ENCODE measurements around the gene E2F4. TPM values are rescaled to one million over a fixed set of nuclear protein-coding genes. Genes with fewer than 3 reads are reported as not detected.

The E2F4 gene
- total and polyA plus RNA-seq, 2 donors (not counting 1 experiment from before 2014, with no cell fraction given), result 106 to 188 TPM

DNA sequence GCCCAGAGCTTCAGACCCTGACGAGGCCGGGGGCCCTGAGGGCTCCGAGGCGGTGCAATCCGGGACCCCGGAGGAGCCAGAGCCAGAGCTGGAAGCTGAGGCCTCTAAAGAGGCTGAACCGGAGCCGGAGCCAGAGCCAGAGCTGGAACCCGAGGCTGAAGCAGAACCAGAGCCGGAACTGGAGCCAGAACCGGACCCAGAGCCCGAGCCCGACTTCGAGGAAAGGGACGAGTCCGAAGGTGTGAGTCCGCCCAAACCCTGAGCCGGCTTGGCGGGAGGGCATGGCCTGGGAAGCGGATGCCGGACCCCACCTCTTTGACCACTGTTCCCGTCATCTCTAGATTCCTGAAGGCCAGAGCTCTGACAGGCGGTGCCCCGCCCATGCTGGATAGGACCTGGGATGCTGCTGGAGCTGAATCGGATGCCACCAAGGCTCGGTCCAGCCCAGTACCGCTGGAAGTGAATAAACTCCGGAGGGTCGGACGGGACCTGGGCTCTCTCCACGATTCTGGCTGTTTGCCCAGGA lies 17.2 kb upstream of the E2F4 start:
- ChIA-PET POLR2A (no interaction called here), CTCF (interaction anchor here (0.7 to 3.6 kb wide), 6 partner anchors 12 to 52 kb away, joined by 3 to 15 read pairs (median 4); partner anchors contain the start of genes FBXL8, TMEM208 and TRADD)
- peak overlapping the region in 4 of 5 experiments; percentile 25 to 59 (median 48) for H3K4me3 ChIP-seq (ENCODE audit: control extremely low read depth in 1 of 5, extremely low read depth in 1 of 5, insufficient read depth in 1 of 5, low read depth in 2 of 5, low read length in 4 of 5)
- peak overlapping the region; percentile 87 for H3K4me3 Mint-ChIP-seq
- intact Hi-C loops (cut with micrococcal nuclease), result no loop called here
- DNase-seq (no peak), ATAC-seq (ENCODE audit: low read depth) (no peak)
- H3K27ac ChIP-seq (ENCODE audit: low read length in 2 of 2), result no peak overlapping the region
- peak overlapping the region; percentile 63 for H3K9ac ChIP-seq (ENCODE audit: low read length)
- no peaks in the 10 kb centered on the region for H3K36me3 ChIP-seq (replicated peaks in 1 of 2; ENCODE audit: control extremely low read depth in 1 of 2, control insufficient read depth in 1 of 2, extremely low read depth in 1 of 2, insufficient read depth in 2 of 2, low read length in 1 of 2)
- peaks cover 36% of the 10 kb centered on the region for H3K4me1 Mint-ChIP-seq
- 36% methylated on average over 29 of the region's 31 CpGs for WGBS (ENCODE audit: insufficient coverage)
- H3K9me3 Mint-ChIP-seq (ENCODE audit: insufficient read depth), result no peaks in the 10 kb centered on the region
- peak overlapping the region; percentile 98 for H3K4me2 ChIP-seq (replicated peaks; ENCODE audit: low read depth, low read length, poor library complexity, severe bottlenecking)
- H3K27me3 ChIP-seq (replicated peaks in 1 of 4; ENCODE audit: control extremely low read depth in 1 of 4, control insufficient read depth in 3 of 4, insufficient read depth in 4 of 4, low read length in 3 of 4), result peaks cover 0 to 86% (median 48%) of the 10 kb centered on the region in 4 experiments
- peak overlapping the region; percentile 50 for H2AFZ ChIP-seq (ENCODE audit: insufficient read depth, low read depth, low read length, poor library complexity, severe bottlenecking)
- no peak for TF ChIP-seq EZH2 (IDR thresholded peaks at IDR 0.05; ENCODE audit: borderline replicate concordance, insufficient read depth, low read depth, low read length, poor library complexity, severe bottlenecking)
- TF ChIP-seq, protein P1, sequence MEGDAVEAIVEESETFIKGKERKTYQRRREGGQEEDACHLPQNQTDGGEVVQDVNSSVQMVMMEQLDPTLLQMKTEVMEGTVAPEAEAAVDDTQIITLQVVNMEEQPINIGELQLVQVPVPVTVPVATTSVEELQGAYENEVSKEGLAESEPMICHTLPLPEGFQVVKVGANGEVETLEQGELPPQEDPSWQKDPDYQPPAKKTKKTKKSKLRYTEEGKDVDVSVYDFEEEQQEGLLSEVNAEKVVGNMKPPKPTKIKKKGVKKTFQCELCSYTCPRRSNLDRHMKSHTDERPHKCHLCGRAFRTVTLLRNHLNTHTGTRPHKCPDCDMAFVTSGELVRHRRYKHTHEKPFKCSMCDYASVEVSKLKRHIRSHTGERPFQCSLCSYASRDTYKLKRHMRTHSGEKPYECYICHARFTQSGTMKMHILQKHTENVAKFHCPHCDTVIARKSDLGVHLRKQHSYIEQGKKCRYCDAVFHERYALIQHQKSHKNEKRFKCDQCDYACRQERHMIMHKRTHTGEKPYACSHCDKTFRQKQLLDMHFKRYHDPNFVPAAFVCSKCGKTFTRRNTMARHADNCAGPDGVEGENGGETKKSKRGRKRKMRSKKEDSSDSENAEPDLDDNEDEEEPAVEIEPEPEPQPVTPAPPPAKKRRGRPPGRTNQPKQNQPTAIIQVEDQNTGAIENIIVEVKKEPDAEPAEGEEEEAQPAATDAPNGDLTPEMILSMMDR (IDR thresholded peaks at IDR 0.05), result no peak
- H3K9me3 ChIP-seq (ENCODE audit: control extremely low read depth in 1 of 3, control insufficient read depth in 2 of 3, insufficient read depth in 1 of 3, low read length in 2 of 3), result peaks cover 0 to 18% (median 0%) of the 10 kb centered on the region in 3 donors
- no peak overlapping the region for H3K27ac Mint-ChIP-seq
- H3K27me3 Mint-ChIP-seq, result peaks cover 58% of the 10 kb centered on the region
- no peaks in the 10 kb centered on the region for H3K79me2 ChIP-seq (ENCODE audit: control insufficient read depth, insufficient read depth, low read length)
- H3K4me1 ChIP-seq (ENCODE audit: control insufficient read depth in 2 of 2, insufficient read depth in 2 of 2, low read length in 2 of 2), result peaks cover 43 to 44% of the 10 kb centered on the region in 2 donors
- H4K20me1 ChIP-seq (ENCODE audit: control insufficient read depth, insufficient read depth, low read length, poor library complexity, severe bottlenecking), result peaks cover 4% of the 10 kb centered on the region

DNA sequence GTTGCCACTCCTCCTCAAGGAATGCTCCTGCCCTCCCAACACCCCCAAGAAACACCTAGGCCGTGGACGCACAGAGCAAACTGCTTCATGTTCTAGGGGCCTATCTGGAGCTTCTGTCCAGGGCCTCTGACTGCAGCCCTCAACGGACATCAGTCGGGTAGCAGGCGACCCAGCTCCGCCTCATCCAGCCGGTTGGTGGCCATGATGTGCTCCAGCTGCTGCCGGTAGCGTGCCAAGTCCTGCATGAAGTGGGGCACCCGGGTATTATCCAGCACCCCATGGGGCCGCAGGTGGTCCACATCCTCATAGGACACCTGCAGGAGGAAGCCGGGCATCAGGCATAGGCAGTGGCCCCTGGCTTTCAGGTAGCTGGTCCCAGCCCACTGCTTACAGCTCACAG lies 15.3 kb upstream of the E2F4 start:
- H3K4me3 ChIP-seq (ENCODE audit: control extremely low read depth in 1 of 5, extremely low read depth in 1 of 5, insufficient read depth in 1 of 5, low read depth in 2 of 5, low read length in 4 of 5), result no peak overlapping the region
- TF ChIP-seq EZH2 (IDR thresholded peaks at IDR 0.05; ENCODE audit: borderline replicate concordance, insufficient read depth, low read depth, low read length, poor library complexity, severe bottlenecking), result no peak
- TF ChIP-seq, protein P1 (IDR thresholded peaks at IDR 0.05), result no peak
- Mint-ChIP-seq H3K4me3 (peak overlapping the region; percentile 80), H3K4me1 (peaks cover 25% of the 10 kb centered on the region), H3K27ac (no peak overlapping the region), H3K9me3 (ENCODE audit: insufficient read depth) (no peaks in the 10 kb centered on the region), H3K27me3 (peaks cover 43% of the 10 kb centered on the region)
- intact Hi-C loops (cut with micrococcal nuclease), result no loop called here
- no peaks in the 10 kb centered on the region for H3K36me3 ChIP-seq (replicated peaks in 1 of 2; ENCODE audit: control extremely low read depth in 1 of 2, control insufficient read depth in 1 of 2, extremely low read depth in 1 of 2, insufficient read depth in 2 of 2, low read length in 1 of 2)
- ATAC-seq (ENCODE audit: low read depth) (no peak), DNase-seq (no peak)
- H3K27ac ChIP-seq (ENCODE audit: low read length in 2 of 2), result no peak overlapping the region
- WGBS (ENCODE audit: insufficient coverage), result 96% methylated on average over 12 of the region's 12 CpGs
- peaks cover 4% of the 10 kb centered on the region for H4K20me1 ChIP-seq (ENCODE audit: control insufficient read depth, insufficient read depth, low read length, poor library complexity, severe bottlenecking)
- POLR2A ChIA-PET, result interaction anchor here (0.7 kb wide), 1 partner anchor 14 kb away, joined by 4 read pairs; no protein-coding TSS in a partner anchor
- CTCF ChIA-PET, result interaction anchor here (1.2 to 3.6 kb wide), 5 partner anchors 9 to 159 kb away, joined by 3 to 15 read pairs (median 4); partner anchors contain the start of genes FBXL8 and TRADD
- peaks cover 0 to 10% (median 0%) of the 10 kb centered on the region in 3 donors for H3K9me3 ChIP-seq (ENCODE audit: control extremely low read depth in 1 of 3, control insufficient read depth in 2 of 3, insufficient read depth in 1 of 3, low read length in 2 of 3)
- no peak overlapping the region for H3K9ac ChIP-seq (ENCODE audit: low read length)
- no peaks in the 10 kb centered on the region for H3K79me2 ChIP-seq (ENCODE audit: control insufficient read depth, insufficient read depth, low read length)
- H3K27me3 ChIP-seq (replicated peaks in 1 of 4; ENCODE audit: control extremely low read depth in 1 of 4, control insufficient read depth in 3 of 4, insufficient read depth in 4 of 4, low read length in 3 of 4), result peaks cover 0 to 73% (median 32%) of the 10 kb centered on the region in 4 experiments
- peaks cover 30 to 31% of the 10 kb centered on the region in 2 donors for H3K4me1 ChIP-seq (ENCODE audit: control insufficient read depth in 2 of 2, insufficient read depth in 2 of 2, low read length in 2 of 2)
- H3K4me2 ChIP-seq (replicated peaks; ENCODE audit: low read depth, low read length, poor library complexity, severe bottlenecking), result no peak overlapping the region
- no peak overlapping the region for H2AFZ ChIP-seq (ENCODE audit: insufficient read depth, low read depth, low read length, poor library complexity, severe bottlenecking)
